Right hindlimb (tissue), 1 donor: ENCODE data around the gene LRFN2.

Experiments
- DNase-seq: peaks from one replicate; pipeline ENCODE4 v3.0.0-alpha.2; 2018

The LRFN2 gene

GRCh38 chr6:40427196-40427595 lies 160.0 kb downstream of the LRFN2 start:
- DNase-seq: no peak

- DNase-seq: no peak
These were observed 160.7 kb downstream of the LRFN2 start for GRCh38 chr6:40426346-40427066.

GRCh38 chr6:40425192-40425919 lies 161.8 kb downstream of the LRFN2 start:
- DNase-seq: no peak

- no peak for DNase-seq
These were observed 165.1 kb downstream of the LRFN2 start for GRCh38 chr6:40422046-40422445.

GRCh38 chr6:40419946-40420728 lies 167.0 kb downstream of the LRFN2 start:
- DNase-seq: no peak

- DNase-seq: no peak
These were observed 167.8 kb downstream of the LRFN2 start for GRCh38 chr6:40419377-40419776.

- no peak for DNase-seq
These were observed 170.1 kb downstream of the LRFN2 start for GRCh38 chr6:40417031-40417430.

- no peak for DNase-seq
These were observed 172.5 kb downstream of the LRFN2 start for GRCh38 chr6:40414617-40415016.

GRCh38 chr6:40413239-40413638 lies 173.9 kb downstream of the LRFN2 start:
- DNase-seq: no peak

GRCh38 chr6:40411881-40412280 lies 175.3 kb downstream of the LRFN2 start:
- no peak for DNase-seq

- no peak for DNase-seq
These were observed 176.3 kb downstream of the LRFN2 start for GRCh38 chr6:40410821-40411220.

- DNase-seq: no peak
These were observed 177.3 kb downstream of the LRFN2 start for GRCh38 chr6:40409716-40410397.

GRCh38 chr6:40408786-40409542 lies 178.2 kb downstream of the LRFN2 start:
- no peak for DNase-seq

- DNase-seq: no peak
These were observed 179.9 kb downstream of the LRFN2 start for GRCh38 chr6:40407239-40407638.

- no peak for DNase-seq
These were observed 181.0 kb downstream of the LRFN2 start for GRCh38 chr6:40406175-40406574.

- no peak for DNase-seq
These were observed 186.4 kb downstream of the LRFN2 start for GRCh38 chr6:40400738-40401137.

GRCh38 chr6:40399888-40400457 lies 187.2 kb downstream of the LRFN2 start:
- DNase-seq: no peak

GRCh38 chr6:40398810-40399477 lies 188.2 kb downstream of the LRFN2 start:
- DNase-seq: no peak

- DNase-seq: no peak
These were observed 189.0 kb downstream of the LRFN2 start for GRCh38 chr6:40398034-40398691.

- no peak for DNase-seq
These were observed 189.7 kb downstream of the LRFN2 start for GRCh38 chr6:40397287-40398033.
